ENCODE results near the gene ZG16B. TPM values are rescaled to one million over a fixed set of nuclear protein-coding genes. Genes with fewer than 3 reads are reported as not detected.

Gene ZG16B
- total RNA-seq, 2 experiments from 2014 or later, result 0.22 to 0.64 TPM

DNA sequence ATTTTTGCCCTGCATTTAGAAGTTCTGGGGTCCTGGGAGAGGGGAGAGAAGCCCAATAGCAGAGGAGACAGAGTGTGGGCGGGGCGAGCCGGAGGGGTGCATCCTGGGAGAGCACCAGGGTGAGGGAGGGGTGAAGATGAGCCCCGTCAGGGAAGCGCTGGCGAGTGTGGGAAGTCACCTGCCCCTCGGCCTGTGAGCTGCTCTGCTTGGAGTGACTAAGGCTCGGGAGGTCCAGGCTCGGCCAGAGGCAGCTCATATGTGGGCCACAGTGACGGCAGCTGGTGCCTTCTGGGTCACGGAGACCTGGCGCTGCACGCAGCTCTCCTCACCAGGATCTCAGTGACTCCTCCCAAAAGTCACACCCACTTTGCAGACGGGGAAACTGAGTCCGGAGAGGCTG lies 1.1 kb downstream of the ZG16B start:
- DNase-seq, result no peak
- peaks cover 8% of the 10 kb centered on the region for H3K27me3 Mint-ChIP-seq (ENCODE audit: low read depth)
- H3K4me1 Mint-ChIP-seq (ENCODE audit: low read depth), result no peaks in the 10 kb centered on the region
- H3K4me3 Mint-ChIP-seq, result no peak overlapping the region
- CTCF ChIA-PET, result interaction anchor here (0.6 kb wide), 1 partner anchor 56 kb away, joined by 3 read pairs; no protein-coding TSS in a partner anchor
- intact Hi-C loops (cut with micrococcal nuclease), result no loop called here
- no peaks in the 10 kb centered on the region for H3K36me3 Mint-ChIP-seq (ENCODE audit: low read depth)
- no peaks in the 10 kb centered on the region for H3K9me3 Mint-ChIP-seq
- H3K27ac Mint-ChIP-seq, result no peak overlapping the region

DNA sequence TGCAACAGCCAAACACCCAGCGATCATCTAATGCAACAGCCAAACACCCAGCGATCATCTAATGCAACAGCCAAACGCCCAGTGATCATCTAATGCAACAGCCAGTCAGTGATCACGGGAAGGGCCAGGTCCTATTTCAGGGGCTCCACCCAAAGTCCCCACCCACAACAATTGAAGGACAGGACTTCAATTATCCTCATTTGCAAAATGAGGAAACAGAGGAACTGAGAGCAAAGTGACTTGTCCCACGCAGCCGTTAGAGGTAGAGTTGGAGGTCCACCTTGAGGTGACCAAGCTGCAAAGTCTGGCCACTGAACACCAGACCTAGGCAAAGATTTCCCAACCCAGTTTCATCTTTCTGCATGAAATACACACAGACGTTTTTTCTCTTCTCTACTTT lies 3.7 kb downstream of the ZG16B start:
- Mint-ChIP-seq H3K36me3 (ENCODE audit: low read depth) (no peaks in the 10 kb centered on the region), H3K4me3 (no peak overlapping the region), H3K9me3 (no peaks in the 10 kb centered on the region), H3K27me3 (ENCODE audit: low read depth) (peaks cover 8% of the 10 kb centered on the region), H3K4me1 (ENCODE audit: low read depth) (peaks cover 2% of the 10 kb centered on the region), H3K27ac (no peak overlapping the region)
- DNase-seq, result no peak
- intact Hi-C loops (cut with micrococcal nuclease), result no loop called here
- CTCF ChIA-PET, result no interaction called here

DNA sequence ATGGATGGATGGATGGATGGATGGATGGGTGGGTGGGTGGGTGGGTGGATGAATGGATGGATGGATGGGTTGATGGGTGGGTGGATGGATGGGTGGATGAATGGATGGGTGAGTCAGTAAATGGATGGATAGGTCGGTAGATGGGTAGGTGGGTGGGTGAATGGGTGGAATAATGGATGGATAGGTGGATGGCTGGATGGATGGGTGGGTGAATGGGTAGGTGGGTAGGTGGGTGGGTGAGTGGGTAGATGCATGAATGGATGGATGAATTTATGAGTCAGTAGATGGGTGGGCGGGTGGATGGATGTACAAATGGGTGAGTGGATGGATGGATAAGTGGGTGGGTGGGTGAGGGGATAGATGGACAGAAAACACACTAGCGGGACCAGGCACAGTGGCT lies 4.9 kb downstream of the ZG16B start:
- Mint-ChIP-seq H3K36me3 (ENCODE audit: low read depth) (no peaks in the 10 kb centered on the region), H3K27ac (no peak overlapping the region), H3K27me3 (ENCODE audit: low read depth) (peaks cover 8% of the 10 kb centered on the region), H3K4me3 (no peak overlapping the region), H3K9me3 (no peaks in the 10 kb centered on the region), H3K4me1 (ENCODE audit: low read depth) (peaks cover 13% of the 10 kb centered on the region)
- intact Hi-C loops (cut with micrococcal nuclease), result no loop called here
- no peak for DNase-seq
- CTCF ChIA-PET, result interaction anchor here (0.6 kb wide), 1 partner anchor 75 kb away, joined by 4 read pairs; no protein-coding TSS in a partner anchor

DNA sequence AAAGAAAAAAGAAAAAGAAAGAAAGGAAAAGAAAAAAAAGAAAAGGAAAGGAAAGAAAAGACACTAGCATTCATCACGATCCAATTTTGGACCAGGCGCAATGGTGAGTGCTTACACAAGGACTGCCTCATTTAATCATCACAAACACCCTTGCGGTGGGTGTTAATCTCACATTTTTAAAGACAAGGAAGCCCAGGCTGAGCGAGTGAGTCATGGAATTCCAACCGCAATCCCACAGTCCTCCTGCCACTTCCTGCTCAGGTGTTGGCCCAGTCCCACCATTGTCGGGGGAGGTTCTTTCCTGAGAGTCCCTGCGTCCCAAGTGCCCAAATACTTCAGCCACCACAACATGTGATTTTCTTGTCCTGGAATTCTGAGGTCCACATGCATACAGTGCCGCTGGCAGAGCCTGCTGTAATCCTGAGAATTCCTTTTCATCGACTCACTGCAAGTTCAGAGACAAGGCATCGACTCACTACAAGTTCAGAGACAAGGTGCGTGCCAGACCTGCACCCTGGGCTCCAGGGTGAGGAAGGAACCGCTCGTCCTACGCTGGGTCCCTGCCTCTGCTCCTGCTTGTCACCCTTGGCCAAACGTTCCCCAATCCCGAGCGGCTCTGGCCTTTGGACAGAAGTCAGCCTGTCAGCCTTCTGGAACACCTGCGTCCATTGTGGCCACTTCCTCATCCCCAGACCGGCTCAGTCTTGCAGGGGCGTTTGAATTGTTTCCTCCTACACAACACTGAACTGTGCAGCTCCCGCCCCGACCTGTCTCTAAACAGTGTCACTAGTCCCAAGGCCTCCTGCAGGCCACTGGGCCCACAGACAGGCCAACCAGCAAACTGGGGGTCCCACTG lies 5.8 kb downstream of the ZG16B start:
- intact Hi-C loops (cut with micrococcal nuclease), result no loop called here
- Mint-ChIP-seq H3K27me3 (ENCODE audit: low read depth) (peaks cover 7% of the 10 kb centered on the region), H3K36me3 (ENCODE audit: low read depth) (no peaks in the 10 kb centered on the region), H3K9me3 (no peaks in the 10 kb centered on the region), H3K27ac (no peak overlapping the region), H3K4me1 (ENCODE audit: low read depth) (peaks cover 16% of the 10 kb centered on the region), H3K4me3 (no peak overlapping the region)
- CTCF ChIA-PET, result no interaction called here
- no peak for DNase-seq

DNA sequence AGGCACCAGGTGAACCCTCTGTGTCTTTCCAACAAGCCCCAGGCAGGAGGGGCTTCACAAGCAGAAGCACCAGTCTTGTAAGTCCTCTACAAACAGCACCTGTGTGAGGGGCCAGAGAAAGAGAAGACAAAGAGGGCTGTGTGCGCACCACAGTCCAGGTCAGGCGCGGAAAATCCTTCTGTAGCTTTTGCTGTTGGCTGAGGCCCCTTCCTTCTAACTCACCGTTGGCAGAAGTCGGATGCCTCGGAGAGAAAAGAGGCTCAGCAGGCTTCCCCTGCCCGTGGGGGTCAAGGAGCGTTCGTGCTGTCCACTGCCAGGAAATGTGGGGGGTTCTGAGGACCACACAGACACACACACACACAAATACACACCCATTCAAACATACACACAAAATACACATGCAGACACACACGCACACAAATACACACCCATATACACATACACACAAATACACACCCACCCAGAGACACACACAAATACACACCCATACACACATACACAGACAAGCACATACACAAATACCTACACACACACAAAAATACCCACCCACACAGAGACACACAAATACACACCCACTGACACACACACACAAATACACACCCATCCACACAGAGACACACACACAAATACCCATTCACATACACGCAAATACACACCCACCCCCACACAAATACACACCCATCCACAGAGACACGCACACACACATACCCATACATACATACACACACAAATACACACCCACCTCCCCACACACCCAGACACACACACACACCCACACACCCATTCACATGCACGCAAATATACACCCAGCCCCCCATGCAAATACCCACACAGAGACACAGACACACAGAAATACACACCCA lies 6.8 kb downstream of the ZG16B start:
- H3K36me3 Mint-ChIP-seq (ENCODE audit: low read depth), result no peaks in the 10 kb centered on the region
- peaks cover 23% of the 10 kb centered on the region for H3K4me1 Mint-ChIP-seq (ENCODE audit: low read depth)
- DNase-seq, result no peak
- intact Hi-C loops (cut with micrococcal nuclease), result no loop called here
- CTCF ChIA-PET, result no interaction called here
- H3K27me3 Mint-ChIP-seq (ENCODE audit: low read depth), result peaks cover 3% of the 10 kb centered on the region
- no peaks in the 10 kb centered on the region for H3K9me3 Mint-ChIP-seq
- no peak overlapping the region for H3K4me3 Mint-ChIP-seq
- H3K27ac Mint-ChIP-seq, result no peak overlapping the region

DNA sequence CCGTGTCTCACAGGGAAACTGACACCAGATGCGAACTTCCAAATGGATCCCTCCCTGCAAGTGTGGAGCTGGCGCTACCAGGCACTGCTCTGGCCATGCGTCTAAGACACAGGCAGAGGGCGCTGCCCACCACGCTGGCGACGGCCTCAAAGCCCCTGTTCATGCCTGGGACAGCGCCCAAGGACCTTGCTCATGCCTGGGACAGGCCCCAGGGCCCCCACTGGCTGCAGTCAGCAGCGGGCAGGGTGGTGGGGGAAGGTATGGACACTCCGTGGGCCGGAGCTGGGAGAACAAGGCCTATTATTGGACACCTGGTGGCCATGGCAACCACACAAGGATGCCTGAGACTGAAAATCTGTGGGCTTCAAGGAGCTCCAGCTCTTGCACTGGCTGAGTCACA lies 8.8 kb downstream of the ZG16B start:
- H3K4me3 Mint-ChIP-seq, result no peak overlapping the region
- CTCF ChIA-PET, result interaction anchor here (0.6 to 3.0 kb wide), 17 partner anchors 16 to 96 kb away, joined by 3 to 41 read pairs (median 4); partner anchors contain the start of gene FLYWCH2
- H3K36me3 Mint-ChIP-seq (ENCODE audit: low read depth), result no peaks in the 10 kb centered on the region
- peaks cover 3% of the 10 kb centered on the region for H3K27me3 Mint-ChIP-seq (ENCODE audit: low read depth)
- peaks cover 32% of the 10 kb centered on the region for H3K4me1 Mint-ChIP-seq (ENCODE audit: low read depth)
- intact Hi-C loops (cut with micrococcal nuclease), result loop anchor here (1.0 to 2.0 kb wide), 3 partner anchors 29 to 88 kb away; no protein-coding TSS in a partner anchor
- no peaks in the 10 kb centered on the region for H3K9me3 Mint-ChIP-seq
- peak; percentile 73 for DNase-seq
- no peak overlapping the region for H3K27ac Mint-ChIP-seq

DNA sequence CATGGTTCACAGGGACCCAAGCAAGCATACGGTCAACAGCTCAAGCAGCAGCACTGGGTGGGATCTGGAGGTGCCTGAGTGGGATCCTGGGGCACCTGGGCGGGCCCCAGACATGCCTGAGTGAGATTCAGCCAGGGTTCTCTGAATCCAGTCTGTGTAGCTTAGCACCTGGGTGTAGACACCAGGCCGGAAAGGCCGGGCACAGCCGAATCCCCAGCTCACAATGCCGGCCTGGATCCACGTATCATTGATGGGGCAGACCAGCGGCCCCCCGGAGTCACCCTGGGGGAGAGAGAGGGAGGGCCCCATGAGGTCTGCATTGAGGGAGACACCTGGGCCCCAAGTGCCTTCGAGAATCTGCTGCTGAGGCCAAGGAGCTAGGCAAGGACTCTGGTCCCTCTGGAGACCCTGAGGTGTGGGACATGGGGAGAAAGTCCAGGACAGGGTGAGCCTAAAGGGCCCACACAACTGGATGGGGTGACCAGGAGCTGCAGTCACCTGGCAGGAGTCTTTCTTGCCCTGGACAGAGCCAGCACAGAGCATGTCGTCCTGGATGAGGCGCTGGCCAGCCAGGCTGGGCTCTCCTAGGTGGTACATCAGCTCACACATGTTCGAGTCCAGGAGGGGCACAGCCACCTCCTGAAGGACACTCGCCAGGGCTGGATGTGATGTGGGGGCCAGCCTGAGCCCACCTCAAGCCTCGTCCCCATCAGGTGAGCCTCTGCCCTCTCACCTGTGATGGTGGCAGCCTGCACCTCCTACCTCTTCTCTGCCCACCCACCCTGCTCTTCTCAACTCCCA lies 9.7 kb downstream of the ZG16B start:
- Mint-ChIP-seq H3K36me3 (ENCODE audit: low read depth) (no peaks in the 10 kb centered on the region), H3K4me1 (ENCODE audit: low read depth) (peaks cover 32% of the 10 kb centered on the region), H3K4me3 (no peak overlapping the region), H3K27me3 (ENCODE audit: low read depth) (no peaks in the 10 kb centered on the region), H3K9me3 (no peaks in the 10 kb centered on the region), H3K27ac (no peak overlapping the region)
- DNase-seq, result no peak
- intact Hi-C loops (cut with micrococcal nuclease), result loop anchor here (1.0 to 2.0 kb wide), 3 partner anchors 28 to 87 kb away; no protein-coding TSS in a partner anchor
- CTCF ChIA-PET, result interaction anchor here (0.6 to 3.0 kb wide), 14 partner anchors 14 to 933 kb away, joined by 3 to 41 read pairs (median 5); no protein-coding TSS in a partner anchor

DNA sequence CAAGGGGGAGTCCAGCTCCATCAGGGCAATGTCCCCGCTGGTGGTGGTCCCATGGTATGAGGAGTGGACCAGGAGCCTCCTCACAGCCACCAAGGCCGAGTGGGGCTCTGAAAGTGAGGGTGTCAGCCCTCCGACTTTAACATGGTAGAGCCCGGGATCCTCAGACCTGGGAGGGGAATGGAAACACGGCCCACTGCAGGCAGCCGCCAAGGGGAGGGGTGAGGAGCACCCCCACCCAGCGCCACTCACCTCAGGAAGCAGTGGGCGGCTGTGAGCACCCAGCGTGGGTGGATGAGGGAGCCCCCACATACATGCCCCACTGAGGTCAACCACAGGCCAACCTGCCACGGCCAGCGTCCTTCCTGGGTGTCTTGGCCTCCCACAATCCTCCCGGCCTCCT lies 10.8 kb downstream of the ZG16B start:
- Mint-ChIP-seq H3K36me3 (ENCODE audit: low read depth) (no peaks in the 10 kb centered on the region), H3K27me3 (ENCODE audit: low read depth) (no peaks in the 10 kb centered on the region), H3K4me1 (ENCODE audit: low read depth) (peaks cover 32% of the 10 kb centered on the region), H3K4me3 (no peak overlapping the region), H3K27ac (no peak overlapping the region), H3K9me3 (no peaks in the 10 kb centered on the region)
- no peak for DNase-seq
- CTCF ChIA-PET, result no interaction called here
- intact Hi-C loops (cut with micrococcal nuclease), result no loop called here

DNA sequence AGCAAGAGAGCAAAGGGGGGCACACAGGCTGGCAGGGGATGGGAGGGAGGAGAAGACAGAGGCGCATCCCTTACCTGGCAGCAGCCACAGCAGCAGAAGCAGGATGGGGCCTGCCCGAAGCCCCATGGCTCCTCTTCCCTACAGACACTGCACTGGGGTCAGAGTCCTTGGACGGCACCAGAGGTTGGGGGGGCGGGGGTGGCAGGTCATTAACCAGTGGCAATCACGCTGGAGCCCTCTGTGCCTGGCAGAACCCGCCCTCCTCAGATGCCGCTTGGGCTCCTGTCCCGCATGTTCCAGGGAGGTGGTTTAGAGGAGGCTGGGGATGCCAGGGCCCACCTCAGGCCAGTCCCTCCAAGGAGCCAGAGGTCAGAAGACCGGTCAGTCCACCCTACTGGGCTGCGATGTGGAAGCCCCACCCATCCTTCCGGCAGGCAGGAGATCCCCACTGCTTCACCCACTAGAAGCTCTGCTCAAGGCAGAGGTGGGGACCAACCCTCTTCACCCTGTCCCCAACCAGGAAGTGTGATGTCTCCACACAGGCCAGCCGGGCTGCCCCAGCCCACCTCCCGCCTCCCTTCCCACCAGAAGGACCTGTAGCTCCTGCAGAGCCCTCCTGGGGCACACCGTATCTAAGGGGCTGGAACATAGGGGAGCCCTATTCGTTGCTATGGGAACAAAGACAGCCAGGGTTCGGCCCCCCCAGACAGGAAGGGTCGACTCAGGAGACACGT lies 11.7 kb downstream of the ZG16B start:
- CTCF ChIA-PET, result interaction anchor here (1.0 to 2.0 kb wide), 5 partner anchors 22 to 85 kb away, joined by 3 to 9 read pairs (median 5); no protein-coding TSS in a partner anchor
- peak overlapping the region; percentile 38 for H3K27ac Mint-ChIP-seq
- no peak for DNase-seq
- no peaks in the 10 kb centered on the region for H3K9me3 Mint-ChIP-seq
- intact Hi-C loops (cut with micrococcal nuclease), result no loop called here
- no peaks in the 10 kb centered on the region for H3K36me3 Mint-ChIP-seq (ENCODE audit: low read depth)
- H3K27me3 Mint-ChIP-seq (ENCODE audit: low read depth), result no peaks in the 10 kb centered on the region
- peaks cover 38% of the 10 kb centered on the region for H3K4me1 Mint-ChIP-seq (ENCODE audit: low read depth)
- H3K4me3 Mint-ChIP-seq, result peak overlapping the region; percentile 59

DNA sequence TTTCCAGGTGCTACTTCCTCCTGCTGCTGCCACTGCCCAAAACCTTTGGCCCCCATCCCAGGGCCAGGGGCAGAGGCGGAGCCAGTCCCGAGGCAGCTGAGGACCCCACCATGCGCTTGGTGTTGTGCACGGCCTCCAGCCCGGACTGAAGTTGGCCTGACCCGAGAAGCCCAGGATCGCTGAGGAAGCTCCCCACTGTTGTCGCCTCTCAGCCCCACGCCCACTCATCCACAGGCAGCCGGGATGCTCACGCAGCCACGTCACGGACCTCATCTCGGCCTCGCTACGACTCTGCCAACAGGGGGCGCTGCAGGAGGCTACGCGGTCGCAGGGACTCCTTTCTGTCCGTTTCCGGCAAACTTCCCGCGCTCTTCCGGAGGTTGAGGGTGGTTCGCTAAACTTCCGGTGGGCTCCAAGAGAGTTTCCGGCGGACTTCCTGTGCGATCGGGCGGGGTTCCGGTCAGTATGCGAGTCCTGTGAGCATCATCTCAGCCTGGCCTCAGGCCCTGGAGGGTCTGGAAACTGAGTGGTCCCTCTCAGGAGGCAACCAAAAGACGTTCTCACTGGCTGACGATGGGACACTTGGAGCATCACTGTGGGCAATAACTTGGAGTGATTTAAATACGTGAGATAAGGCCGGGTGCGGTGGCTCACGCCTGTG lies 12.4 kb downstream of the ZG16B start:
- intact Hi-C loops (cut with micrococcal nuclease), result no loop called here
- peak; percentile 82 for DNase-seq
- peaks cover 42% of the 10 kb centered on the region for H3K4me1 Mint-ChIP-seq (ENCODE audit: low read depth)
- H3K9me3 Mint-ChIP-seq, result no peaks in the 10 kb centered on the region
- CTCF ChIA-PET, result interaction anchor here (1.0 to 2.0 kb wide), 5 partner anchors 21 to 84 kb away, joined by 3 to 9 read pairs (median 5); no protein-coding TSS in a partner anchor
- peak overlapping the region; percentile 55 for H3K27ac Mint-ChIP-seq
- no peaks in the 10 kb centered on the region for H3K27me3 Mint-ChIP-seq (ENCODE audit: low read depth)
- no peaks in the 10 kb centered on the region for H3K36me3 Mint-ChIP-seq (ENCODE audit: low read depth)
- H3K4me3 Mint-ChIP-seq, result peak overlapping the region; percentile 59

DNA sequence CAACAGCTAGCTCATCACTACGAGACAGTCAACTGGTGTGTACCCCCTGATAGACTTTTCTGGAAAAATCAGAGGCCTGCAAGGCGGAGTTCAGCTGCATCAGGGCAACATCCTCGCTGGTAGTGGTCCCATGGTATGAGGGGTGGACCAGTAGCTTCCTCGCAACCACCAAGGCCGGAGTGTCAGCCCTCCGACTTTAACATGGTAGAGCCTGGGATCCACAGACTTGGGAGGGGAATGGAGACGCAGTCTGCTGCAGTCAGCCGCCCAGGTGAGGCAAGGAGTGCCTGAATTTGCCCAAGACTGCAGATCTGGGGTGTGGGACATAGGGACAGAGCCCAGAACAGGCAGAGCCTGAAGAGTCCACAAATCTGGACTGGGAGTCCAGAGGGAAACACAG lies 13.4 kb downstream of the ZG16B start:
- DNase-seq, result no peak
- Mint-ChIP-seq H3K27me3 (ENCODE audit: low read depth) (no peaks in the 10 kb centered on the region), H3K9me3 (no peaks in the 10 kb centered on the region), H3K4me1 (ENCODE audit: low read depth) (peaks cover 40% of the 10 kb centered on the region), H3K4me3 (no peak overlapping the region), H3K36me3 (ENCODE audit: low read depth) (no peaks in the 10 kb centered on the region), H3K27ac (no peak overlapping the region)
- CTCF ChIA-PET, result interaction anchor here (0.5 to 2.0 kb wide), 4 partner anchors 10 to 169 kb away, joined by 3 to 9 read pairs (median 4); no protein-coding TSS in a partner anchor
- intact Hi-C loops (cut with micrococcal nuclease), result no loop called here
